Lower leg skin (tissue), 3 donors: ENCODE data around the gene CD2.

ENCODE experiments used
- POLR2A ChIP-seq, 2 donors: fragments of 450-650 bp; IDR thresholded peaks; one replicate each; pipeline ENCODE4 v1.6.1; 2016 to 2017; ENCODE audit warnings: antibody characterized with exemption in 2 of 2, mild to moderate bottlenecking in 1 of 2, moderate library complexity in 1 of 2
- TF ChIP-seq, protein P1 (sequence below), 3 donors: fragments of 450-650 bp; IDR thresholded peaks; one replicate each; pipeline ENCODE4 v1.5.1; 2016; ENCODE audit warnings: antibody characterized with exemption in 3 of 3, mild to moderate bottlenecking in 3 of 3, moderate library complexity in 2 of 3

DNA sequence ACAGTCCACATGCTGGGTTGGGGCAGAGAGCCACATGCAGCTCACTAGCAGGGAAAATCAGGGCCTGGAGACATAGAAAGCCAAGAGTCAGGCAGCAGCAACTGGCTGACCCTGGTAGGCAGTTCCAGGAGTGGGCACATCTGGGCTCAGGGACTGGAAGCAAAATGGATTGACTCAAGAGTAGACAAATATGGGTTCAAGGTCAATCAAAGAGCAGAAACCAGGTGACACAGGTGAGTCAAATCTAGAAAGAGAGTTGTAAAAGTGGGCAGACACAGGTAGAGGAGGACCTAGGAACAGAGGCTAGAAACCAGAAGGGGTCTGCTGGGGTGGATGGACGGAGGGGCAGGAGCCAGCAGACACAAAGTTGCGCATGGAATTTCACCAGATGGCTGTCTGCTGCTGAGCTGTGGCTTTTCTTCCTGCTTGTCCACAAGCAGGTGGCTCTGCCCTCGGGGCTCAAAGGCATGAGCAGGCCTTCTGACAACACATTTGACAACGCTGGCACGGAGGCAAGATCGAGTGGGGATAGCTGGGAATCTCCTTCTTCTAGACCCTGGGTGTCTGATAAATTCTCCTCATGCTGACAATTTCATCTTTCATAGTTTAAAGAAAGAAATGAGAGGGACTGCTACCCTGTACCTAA is 45.9 kb upstream of the CD2 start:
- TF ChIP-seq, protein P1, sequence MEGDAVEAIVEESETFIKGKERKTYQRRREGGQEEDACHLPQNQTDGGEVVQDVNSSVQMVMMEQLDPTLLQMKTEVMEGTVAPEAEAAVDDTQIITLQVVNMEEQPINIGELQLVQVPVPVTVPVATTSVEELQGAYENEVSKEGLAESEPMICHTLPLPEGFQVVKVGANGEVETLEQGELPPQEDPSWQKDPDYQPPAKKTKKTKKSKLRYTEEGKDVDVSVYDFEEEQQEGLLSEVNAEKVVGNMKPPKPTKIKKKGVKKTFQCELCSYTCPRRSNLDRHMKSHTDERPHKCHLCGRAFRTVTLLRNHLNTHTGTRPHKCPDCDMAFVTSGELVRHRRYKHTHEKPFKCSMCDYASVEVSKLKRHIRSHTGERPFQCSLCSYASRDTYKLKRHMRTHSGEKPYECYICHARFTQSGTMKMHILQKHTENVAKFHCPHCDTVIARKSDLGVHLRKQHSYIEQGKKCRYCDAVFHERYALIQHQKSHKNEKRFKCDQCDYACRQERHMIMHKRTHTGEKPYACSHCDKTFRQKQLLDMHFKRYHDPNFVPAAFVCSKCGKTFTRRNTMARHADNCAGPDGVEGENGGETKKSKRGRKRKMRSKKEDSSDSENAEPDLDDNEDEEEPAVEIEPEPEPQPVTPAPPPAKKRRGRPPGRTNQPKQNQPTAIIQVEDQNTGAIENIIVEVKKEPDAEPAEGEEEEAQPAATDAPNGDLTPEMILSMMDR (IDR thresholded peaks at IDR 0.05): no peak
- no peak for TF ChIP-seq POLR2A (IDR thresholded peaks at IDR 0.05)
